Kidney (tissue), 14 donors: ENCODE data around the gene UBASH3B. TPM values are rescaled to one million over a fixed set of nuclear protein-coding genes. Genes with fewer than 3 reads are reported as not detected.

Source experiments
- DNase-seq, 5 donors: peaks; one replicate each; pipeline ENCODE4 v3.0.0-alpha.2; 2013 to 2020
- FAIRE-seq: peaks from 2 replicates; lab custom pipeline; 2012; peaks lifted over from hg19 to GRCh38; lab: Jason Lieb, UNC
- H3K27ac ChIP-seq, 2 donors: one replicate each; pipeline ENCODE4 v1.7.0; 2013; ENCODE audit warnings: low read depth in 2 of 2, low read length in 2 of 2, inconsistent platforms in 1 of 2
- H3K27me3 ChIP-seq: one replicate; pipeline ENCODE4 v1.7.1; 2013; ENCODE audit warnings: low read length, inconsistent platforms; ENCODE audit not compliant: control insufficient read depth, insufficient read depth
- H3K36me3 ChIP-seq, 3 donors: one replicate each; pipeline versions ENCODE4 v1.7.0 to v1.7.1; 2013; ENCODE audit warnings: low read length in 3 of 3, control low read depth in 1 of 3, inconsistent platforms in 1 of 3; ENCODE audit not compliant: insufficient read depth in 3 of 3, control insufficient read depth in 2 of 3
- H3K4me1 ChIP-seq, 3 donors: one replicate each; pipeline versions ENCODE4 v1.7.0 to v1.7.1; 2013; ENCODE audit warnings: low read length in 3 of 3, inconsistent platforms in 1 of 3, low read depth in 1 of 3; ENCODE audit not compliant: control insufficient read depth in 2 of 3, insufficient read depth in 2 of 3
- H3K4me3 ChIP-seq, 3 donors: one replicate each; pipeline versions ENCODE4 v1.7.0 to v1.8.1; 2013; ENCODE audit warnings: low read length in 3 of 3, control low read depth in 1 of 3, inconsistent platforms in 1 of 3
- H3K9ac ChIP-seq, 3 donors: one replicate each; pipeline versions ENCODE4 v1.7.0 to v1.7.1; 2013; ENCODE audit warnings: low read length in 3 of 3, control low read depth in 1 of 3, inconsistent platforms in 1 of 3
- H3K9me3 ChIP-seq, 3 donors: one replicate each; pipeline versions ENCODE4 v1.7.0 to v1.7.1; 2013; ENCODE audit warnings: low read length in 3 of 3, control low read depth in 1 of 3, inconsistent platforms in 1 of 3; ENCODE audit not compliant: control insufficient read depth in 2 of 3, insufficient read depth in 1 of 3
- intact Hi-C: fragments of 100-400 bp; cut with DNase I; formaldehyde crosslinking; loops from one replicate; pipeline ENCODE4 v1.11.1; 2022
- polyA plus RNA-seq: library from polyadenylated mRNA; stranded (reverse); fragments of 350-450 nt; fragmentation: Illumina TruSeq; extraction: RNeasy Lipid Tissue Mini Kit (QIAGEN cat#74804); gene quantifications from one replicate; pipeline ENCODE4 v1.2.3, GENCODE V29; 2014; ENCODE audit warnings: low read depth, low replicate concordance; ENCODE audit not compliant: insufficient read depth
- total RNA-seq: library from RNA; stranded (reverse); fragmentation: NEBNext Ultra II Directional; extraction: Animal tissue kit (Norgen Biotek cat#: 25700); gene quantifications from one replicate; pipeline ENCODE4 v1.2.1, GENCODE V29; 2021
- TF ChIP-seq, protein P1 (sequence below): IDR thresholded peaks from 3 replicates; pipeline ENCODE4 v1.5.1; 2012; ENCODE audit warnings: mild to moderate bottlenecking, moderate library complexity, borderline replicate concordance; ENCODE audit not compliant: insufficient read depth; ENCODE audit errors: extremely low read depth
- donor health status: control.
- donor health status: control.
- donor health status: control.
- donor health status: control.
- donor health status: control.
- donor health status: DM: yes; HTN: yes; CAD: no.
- donor health status: Normal renal cell carcinoma (clear cell type).

The UBASH3B gene
- total and polyA plus RNA-seq, 2 donors from 2014 or later: 0.62 to 22.8 TPM

- no peak for FAIRE-seq
- H3K9ac ChIP-seq: no peak overlapping the region
- no peaks in the 10 kb centered on the region for H3K9me3 ChIP-seq
- DNase-seq: no peak
- H3K4me1 ChIP-seq: no peaks in the 10 kb centered on the region
- TF ChIP-seq, protein P1, sequence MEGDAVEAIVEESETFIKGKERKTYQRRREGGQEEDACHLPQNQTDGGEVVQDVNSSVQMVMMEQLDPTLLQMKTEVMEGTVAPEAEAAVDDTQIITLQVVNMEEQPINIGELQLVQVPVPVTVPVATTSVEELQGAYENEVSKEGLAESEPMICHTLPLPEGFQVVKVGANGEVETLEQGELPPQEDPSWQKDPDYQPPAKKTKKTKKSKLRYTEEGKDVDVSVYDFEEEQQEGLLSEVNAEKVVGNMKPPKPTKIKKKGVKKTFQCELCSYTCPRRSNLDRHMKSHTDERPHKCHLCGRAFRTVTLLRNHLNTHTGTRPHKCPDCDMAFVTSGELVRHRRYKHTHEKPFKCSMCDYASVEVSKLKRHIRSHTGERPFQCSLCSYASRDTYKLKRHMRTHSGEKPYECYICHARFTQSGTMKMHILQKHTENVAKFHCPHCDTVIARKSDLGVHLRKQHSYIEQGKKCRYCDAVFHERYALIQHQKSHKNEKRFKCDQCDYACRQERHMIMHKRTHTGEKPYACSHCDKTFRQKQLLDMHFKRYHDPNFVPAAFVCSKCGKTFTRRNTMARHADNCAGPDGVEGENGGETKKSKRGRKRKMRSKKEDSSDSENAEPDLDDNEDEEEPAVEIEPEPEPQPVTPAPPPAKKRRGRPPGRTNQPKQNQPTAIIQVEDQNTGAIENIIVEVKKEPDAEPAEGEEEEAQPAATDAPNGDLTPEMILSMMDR: peak; percentile 27
- H3K36me3 ChIP-seq: no peaks in the 10 kb centered on the region
- intact Hi-C loops: no loop called here
- no peak overlapping the region for H3K4me3 ChIP-seq
- H3K27me3 ChIP-seq: no peaks in the 10 kb centered on the region
- H3K27ac ChIP-seq: no peak overlapping the region
Measured at GRCh38 chr11:122754553-122755322, 99.2 kb downstream of the UBASH3B start.

GRCh38 chr11:122755409-122755808, 99.9 kb downstream of the UBASH3B start:
- DNase-seq (no peak), FAIRE-seq (no peak)
- no peaks in the 10 kb centered on the region for H3K9me3 ChIP-seq
- no peaks in the 10 kb centered on the region for H3K4me1 ChIP-seq
- intact Hi-C loops: no loop called here
- H3K27me3 ChIP-seq: no peaks in the 10 kb centered on the region
- TF ChIP-seq, protein P1: no peak
- no peak overlapping the region for H3K4me3 ChIP-seq
- H3K36me3 ChIP-seq: no peaks in the 10 kb centered on the region
- H3K27ac ChIP-seq: no peak overlapping the region
- no peak overlapping the region for H3K9ac ChIP-seq

GRCh38 chr11:122755941-122756340, 100.4 kb downstream of the UBASH3B start:
- Histone ChIP-seq H3K27ac (no peak overlapping the region), H3K36me3 (no peaks in the 10 kb centered on the region), H3K9ac (no peak overlapping the region), H3K4me1 (no peaks in the 10 kb centered on the region), H3K9me3 (no peaks in the 10 kb centered on the region), H3K4me3 (no peak overlapping the region), H3K27me3 (no peaks in the 10 kb centered on the region)
- intact Hi-C loops: no loop called here
- DNase-seq: no peak
- TF ChIP-seq, protein P1: no peak
- FAIRE-seq: no peak

- no peaks in the 10 kb centered on the region for H3K27me3 ChIP-seq
- TF ChIP-seq, protein P1: no peak
- intact Hi-C loops: no loop called here
- no peaks in the 10 kb centered on the region for H3K9me3 ChIP-seq
- FAIRE-seq (no peak), DNase-seq (no peak)
- no peak overlapping the region for H3K4me3 ChIP-seq
- no peak overlapping the region for H3K27ac ChIP-seq
- no peaks in the 10 kb centered on the region for H3K4me1 ChIP-seq
- H3K36me3 ChIP-seq: no peaks in the 10 kb centered on the region
- H3K9ac ChIP-seq: no peak overlapping the region
Measured at GRCh38 chr11:122756417-122756816, 100.9 kb downstream of the UBASH3B start.
